Neural cell (in vitro differentiated cells): Measurements from ENCODE around the gene HDAC5. TPM values are rescaled to one million over a fixed set of nuclear protein-coding genes. Genes with fewer than 3 reads are reported as not detected.
A peak's percentile ranks its signal among the peaks of the same experiment; 100 is the strongest.

Experiments used
- H2AFZ ChIP-seq: fragments of 200-600, 300-800 bp; sonication (generic), shearing (Covaris generic); 2 replicates; pipeline ENCODE4 v1.6.0; 2014; ENCODE audit warnings: low read depth, mild to moderate bottlenecking, antibody characterized with exemption, low read length, moderate library complexity
- H3F3A ChIP-seq: fragments of 200-600 bp; shearing (Covaris generic); 2 replicates; pipeline ENCODE4 v1.6.1; 2016; ENCODE audit warnings: mild to moderate bottlenecking, moderate library complexity, mixed read lengths, antibody characterized with exemption, low read length; ENCODE audit not compliant: insufficient read depth, poor library complexity, severe bottlenecking
- H3K27ac ChIP-seq: fragments of 200-600, 300-800 bp; sonication (generic), shearing (Covaris generic); 2 replicates; pipeline ENCODE4 v1.5.1; 2014; ENCODE audit warnings: mild to moderate bottlenecking, low read length, moderate library complexity
- H3K27me3 ChIP-seq: fragments of 300-800, 200-600 bp; sonication (generic), shearing (Covaris generic); 2 replicates; pipeline ENCODE4 v1.6.0; 2014; ENCODE audit warnings: mild to moderate bottlenecking, low read depth, low read length, moderate library complexity; ENCODE audit not compliant: insufficient read depth
- H3K36me3 ChIP-seq: fragments of 300-800, 200-600 bp; sonication (generic), shearing (Covaris generic); 2 replicates; pipeline ENCODE4 v1.5.1; 2014; ENCODE audit warnings: mild to moderate bottlenecking, antibody characterized with exemption, low read length, moderate library complexity; ENCODE audit not compliant: insufficient read depth
- H3K4me2 ChIP-seq: fragments of 300-800, 200-600 bp; sonication (generic), shearing (Covaris generic); 2 replicates; pipeline ENCODE4 v1.6.0; 2014; ENCODE audit warnings: mild to moderate bottlenecking, low read length
- H3K4me3 ChIP-seq: fragments of 300-800, 200-600 bp; sonication (generic), shearing (Covaris generic); 2 replicates; pipeline ENCODE4 v1.5.1; 2014; ENCODE audit warnings: mild to moderate bottlenecking, low read length, moderate library complexity
- H3K79me2 ChIP-seq: fragments of 200-600 bp; shearing (Covaris generic); replicated peaks from 2 replicates; pipeline ENCODE4 v1.6.0; 2014; ENCODE audit warnings: mild to moderate bottlenecking, low read length, moderate library complexity; ENCODE audit not compliant: insufficient read depth
- H3K9ac ChIP-seq: fragments of 300-800, 200-600 bp; sonication (generic), shearing (Covaris generic); 2 replicates; pipeline ENCODE4 v1.6.1; 2016; ENCODE audit warnings: mild to moderate bottlenecking, low read length, mixed read lengths
- H3K9me2 ChIP-seq: fragments of 200-600 bp; shearing (Covaris generic); 2 replicates; pipeline ENCODE4 v1.6.1; 2016; ENCODE audit warnings: mild to moderate bottlenecking, low read length, mixed read lengths; ENCODE audit not compliant: insufficient read depth
- H3K9me3 ChIP-seq: fragments of 200-600, 300-800 bp; sonication (generic), shearing (Covaris generic); 2 replicates; pipeline ENCODE4 v1.6.1; 2016; ENCODE audit warnings: mild to moderate bottlenecking, mixed run types, low read length, moderate library complexity, mixed read lengths
- H4K20me1 ChIP-seq: fragments of 200-600 bp; shearing (Covaris generic); 2 replicates; pipeline ENCODE4 v1.6.1; 2016; ENCODE audit warnings: mild to moderate bottlenecking, mixed run types; ENCODE audit not compliant: insufficient read depth
- EP300 ChIP-seq: fragments of 450-650 bp; conservative IDR thresholded peaks from 2 replicates; pipeline ENCODE4 v1.6.1; 2014; ENCODE audit warnings: antibody characterized with exemption, mild to moderate bottlenecking, moderate library complexity; ENCODE audit not compliant: poor library complexity, severe bottlenecking
- EZH2 ChIP-seq: fragments of 200-600, 300-800 bp; shearing (Covaris generic), sonication (generic); IDR thresholded peaks from 2 replicates; pipeline ENCODE4 v1.6.1; 2014; ENCODE audit warnings: antibody characterized with exemption, low read length, borderline replicate concordance, mild to moderate bottlenecking; ENCODE audit not compliant: insufficient read depth, poor library complexity, severe bottlenecking
- MXI1 ChIP-seq: fragments of 450-650 bp; conservative IDR thresholded peaks from 2 replicates; pipeline ENCODE4 v1.6.1; 2014; ENCODE audit warnings: antibody characterized with exemption, mild to moderate bottlenecking; ENCODE audit not compliant: poor library complexity, severe bottlenecking
- POLR2AphosphoS5 ChIP-seq: IDR thresholded peaks from 2 replicates; pipeline ENCODE4 v1.6.1; 2012
- RAD21 ChIP-seq: fragments of 450-650 bp; conservative IDR thresholded peaks from 2 replicates; pipeline ENCODE4 v1.6.1; 2014; ENCODE audit warnings: antibody characterized with exemption, mild to moderate bottlenecking, moderate library complexity
- SMC3 ChIP-seq: fragments of 450-650 bp; conservative IDR thresholded peaks from 2 replicates; pipeline ENCODE4 v1.6.1; 2014; ENCODE audit warnings: antibody characterized with exemption, mild to moderate bottlenecking, moderate library complexity; ENCODE audit not compliant: poor library complexity
- TAF1 ChIP-seq: IDR thresholded peaks from 2 replicates; pipeline ENCODE4 v1.6.1; 2012; ENCODE audit warnings: low read depth
- polyA plus RNA-seq: library from polyadenylated mRNA; depleted of rRNA; stranded (reverse); fragments of >200 nt; gene quantifications from 2 replicates; pipeline ENCODE4 v1.2.3, GENCODE V29; 2014
- TF ChIP-seq, protein P1 (sequence below): IDR thresholded peaks from 2 replicates; pipeline ENCODE4 v1.6.1; 2012; ENCODE audit warnings: borderline replicate concordance
- TF ChIP-seq, protein P2 (sequence below): fragments of 450-650 bp; IDR thresholded peaks from 2 replicates; pipeline ENCODE4 v1.5.1; 2014; ENCODE audit warnings: antibody characterized with exemption, mild to moderate bottlenecking, moderate library complexity; ENCODE audit not compliant: poor library complexity, severe bottlenecking

HDAC5 gene
- polyA plus RNA-seq, 1 donor from 2014 or later = 97.8 TPM

GRCh38 chr17:44111777-44112176 lies 11.7 kb downstream of the HDAC5 start:
- peak overlapping the region; percentile 73 for H3K9ac ChIP-seq

DNA sequence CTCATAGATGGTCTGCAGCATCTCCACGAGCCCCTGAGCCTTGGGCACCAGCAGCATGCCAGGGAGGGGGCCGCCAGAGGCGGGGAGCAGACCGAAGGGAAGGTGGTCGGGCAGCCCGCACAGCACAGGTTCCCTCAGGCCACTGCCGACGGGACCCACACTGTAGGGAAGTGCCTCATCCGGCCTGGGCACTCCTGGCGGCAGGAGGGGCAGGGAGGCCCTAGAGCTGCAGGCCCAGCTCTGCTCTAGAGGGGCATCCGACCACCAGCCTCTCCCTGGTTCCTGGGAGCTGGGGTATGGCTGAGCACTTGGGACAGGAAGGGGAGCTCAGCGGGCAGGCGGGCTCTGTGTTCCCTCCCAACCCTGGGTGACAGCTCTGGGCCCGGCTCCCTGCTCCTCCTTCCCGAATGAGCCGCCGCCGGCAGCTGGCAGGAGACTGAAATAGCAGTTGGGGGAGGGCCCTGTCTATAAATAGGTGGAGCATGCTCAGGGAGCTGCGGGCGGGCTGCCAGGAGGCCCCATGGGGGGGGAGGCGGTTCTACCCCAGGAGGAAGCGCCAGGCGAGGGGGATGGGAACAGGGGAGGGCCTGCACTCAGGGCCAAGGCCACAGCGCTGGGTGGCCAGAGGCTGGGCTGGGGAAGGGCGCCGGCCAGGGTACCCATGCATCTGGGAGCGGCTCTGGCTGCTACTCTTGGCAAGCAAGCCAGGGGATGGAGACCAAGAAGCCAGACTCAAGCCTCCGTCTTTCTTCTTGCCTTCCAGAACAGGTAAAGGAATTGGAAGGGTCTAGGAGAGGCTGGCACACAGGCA lies 12.4 kb downstream of the HDAC5 start:
- H3K27ac ChIP-seq = peak overlapping the region; percentile 84

More at GRCh38 chr17:44111777-44112176, 11.7 kb downstream of the HDAC5 start:
- Histone ChIP-seq H2AFZ (no peak overlapping the region), H3K36me3 (no peaks in the 10 kb centered on the region), H3K4me2 (no peak overlapping the region), H3K9me2 (no peaks in the 10 kb centered on the region), H3F3A (no peaks in the 10 kb centered on the region), H4K20me1 (peaks cover 11% of the 10 kb centered on the region), H3K79me2 (peaks cover 33% of the 10 kb centered on the region), H3K27me3 (no peaks in the 10 kb centered on the region), H3K27ac (peak overlapping the region; percentile 84), H3K9me3 (no peaks in the 10 kb centered on the region), H3K4me3 (peak overlapping the region; percentile 64)
- TF ChIP-seq, protein P1, sequence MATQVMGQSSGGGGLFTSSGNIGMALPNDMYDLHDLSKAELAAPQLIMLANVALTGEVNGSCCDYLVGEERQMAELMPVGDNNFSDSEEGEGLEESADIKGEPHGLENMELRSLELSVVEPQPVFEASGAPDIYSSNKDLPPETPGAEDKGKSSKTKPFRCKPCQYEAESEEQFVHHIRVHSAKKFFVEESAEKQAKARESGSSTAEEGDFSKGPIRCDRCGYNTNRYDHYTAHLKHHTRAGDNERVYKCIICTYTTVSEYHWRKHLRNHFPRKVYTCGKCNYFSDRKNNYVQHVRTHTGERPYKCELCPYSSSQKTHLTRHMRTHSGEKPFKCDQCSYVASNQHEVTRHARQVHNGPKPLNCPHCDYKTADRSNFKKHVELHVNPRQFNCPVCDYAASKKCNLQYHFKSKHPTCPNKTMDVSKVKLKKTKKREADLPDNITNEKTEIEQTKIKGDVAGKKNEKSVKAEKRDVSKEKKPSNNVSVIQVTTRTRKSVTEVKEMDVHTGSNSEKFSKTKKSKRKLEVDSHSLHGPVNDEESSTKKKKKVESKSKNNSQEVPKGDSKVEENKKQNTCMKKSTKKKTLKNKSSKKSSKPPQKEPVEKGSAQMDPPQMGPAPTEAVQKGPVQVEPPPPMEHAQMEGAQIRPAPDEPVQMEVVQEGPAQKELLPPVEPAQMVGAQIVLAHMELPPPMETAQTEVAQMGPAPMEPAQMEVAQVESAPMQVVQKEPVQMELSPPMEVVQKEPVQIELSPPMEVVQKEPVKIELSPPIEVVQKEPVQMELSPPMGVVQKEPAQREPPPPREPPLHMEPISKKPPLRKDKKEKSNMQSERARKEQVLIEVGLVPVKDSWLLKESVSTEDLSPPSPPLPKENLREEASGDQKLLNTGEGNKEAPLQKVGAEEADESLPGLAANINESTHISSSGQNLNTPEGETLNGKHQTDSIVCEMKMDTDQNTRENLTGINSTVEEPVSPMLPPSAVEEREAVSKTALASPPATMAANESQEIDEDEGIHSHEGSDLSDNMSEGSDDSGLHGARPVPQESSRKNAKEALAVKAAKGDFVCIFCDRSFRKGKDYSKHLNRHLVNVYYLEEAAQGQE = no peak
- TF ChIP-seq EZH2 (no peak), POLR2AphosphoS5 (no peak), TAF1 (no peak), EP300 (no peak), RAD21 (no peak), SMC3 (no peak), MXI1 (no peak)
- TF ChIP-seq, protein P2, sequence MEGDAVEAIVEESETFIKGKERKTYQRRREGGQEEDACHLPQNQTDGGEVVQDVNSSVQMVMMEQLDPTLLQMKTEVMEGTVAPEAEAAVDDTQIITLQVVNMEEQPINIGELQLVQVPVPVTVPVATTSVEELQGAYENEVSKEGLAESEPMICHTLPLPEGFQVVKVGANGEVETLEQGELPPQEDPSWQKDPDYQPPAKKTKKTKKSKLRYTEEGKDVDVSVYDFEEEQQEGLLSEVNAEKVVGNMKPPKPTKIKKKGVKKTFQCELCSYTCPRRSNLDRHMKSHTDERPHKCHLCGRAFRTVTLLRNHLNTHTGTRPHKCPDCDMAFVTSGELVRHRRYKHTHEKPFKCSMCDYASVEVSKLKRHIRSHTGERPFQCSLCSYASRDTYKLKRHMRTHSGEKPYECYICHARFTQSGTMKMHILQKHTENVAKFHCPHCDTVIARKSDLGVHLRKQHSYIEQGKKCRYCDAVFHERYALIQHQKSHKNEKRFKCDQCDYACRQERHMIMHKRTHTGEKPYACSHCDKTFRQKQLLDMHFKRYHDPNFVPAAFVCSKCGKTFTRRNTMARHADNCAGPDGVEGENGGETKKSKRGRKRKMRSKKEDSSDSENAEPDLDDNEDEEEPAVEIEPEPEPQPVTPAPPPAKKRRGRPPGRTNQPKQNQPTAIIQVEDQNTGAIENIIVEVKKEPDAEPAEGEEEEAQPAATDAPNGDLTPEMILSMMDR = no peak

More for the DNA sequence above, 12.4 kb downstream of the HDAC5 start:
- Histone ChIP-seq H2AFZ (no peak overlapping the region), H3F3A (no peaks in the 10 kb centered on the region), H4K20me1 (peaks cover 11% of the 10 kb centered on the region), H3K36me3 (no peaks in the 10 kb centered on the region), H3K27me3 (no peaks in the 10 kb centered on the region), H3K9me3 (no peaks in the 10 kb centered on the region), H3K9me2 (no peaks in the 10 kb centered on the region), H3K4me2 (peak overlapping the region; percentile 2), H3K79me2 (peaks cover 33% of the 10 kb centered on the region), H3K4me3 (peak overlapping the region; percentile 64), H3K9ac (peak overlapping the region; percentile 73)
- TF ChIP-seq, protein P1 = peak; percentile 27
- TF ChIP-seq TAF1 = no peak
- peak; percentile 20 for TF ChIP-seq EP300
- TF ChIP-seq SMC3 = peak; percentile 27
- no peak for TF ChIP-seq POLR2AphosphoS5
